ENCODE measurements around the gene CELA1. TPM values are rescaled to one million over a fixed set of nuclear protein-coding genes. Genes with fewer than 3 reads are reported as not detected.

CELA1 gene
- total and polyA plus RNA-seq, 2 experiments from 2014 or later: not detected

GRCh38 chr12:51389302-51389999 is 43.0 kb upstream of the CELA1 start:
- H3K9me3 ChIP-seq (ENCODE audit: low read depth): no peaks in the 10 kb centered on the region
- H3K79me2 ChIP-seq (ENCODE audit: insufficient read depth): no peaks in the 10 kb centered on the region
- peaks cover 36% of the 10 kb centered on the region for H3F3A ChIP-seq (ENCODE audit: insufficient read depth)
- H4K20me1 ChIP-seq (ENCODE audit: insufficient read depth): no peaks in the 10 kb centered on the region
- H3K27ac ChIP-seq: peak overlapping the region; percentile 32
- no peak overlapping the region for H3K4me2 ChIP-seq (ENCODE audit: unreplicated experiment)
- H2AFZ ChIP-seq: no peak overlapping the region
- H3K9me2 ChIP-seq (ENCODE audit: insufficient read depth): no peaks in the 10 kb centered on the region
- H3K4me1 ChIP-seq (ENCODE audit: insufficient read depth): peaks cover 39% of the 10 kb centered on the region
- no peak overlapping the region for H3K4me3 ChIP-seq
- in situ Hi-C loops (cut with MboI): no loop called here
- no peaks in the 10 kb centered on the region for H3K36me3 ChIP-seq (ENCODE audit: low read depth)
- no peak for TF ChIP-seq EZH2 (IDR thresholded peaks at IDR 0.05; ENCODE audit: insufficient read depth, poor library complexity, severe bottlenecking)
- TF ChIP-seq EZH2phosphoT487 (IDR thresholded peaks at IDR 0.05; ENCODE audit: insufficient read depth, low read depth): no peak
- H3K9ac ChIP-seq: no peak overlapping the region
- no peaks in the 10 kb centered on the region for H3K27me3 ChIP-seq (replicated peaks; ENCODE audit: insufficient read depth)
- DNase-seq: peak; percentile 75
- WGBS, 2 experiments (ENCODE audit: low coverage in 1 of 2, low lambda C conversion rate in 2 of 2, missing lambda C conversion rate in 2 of 2): 7 to 25% methylated on average over 2 of the region's 2 CpGs

GRCh38 chr12:51388846-51389245 is 42.4 kb upstream of the CELA1 start:
- Histone ChIP-seq H4K20me1 (ENCODE audit: insufficient read depth) (no peaks in the 10 kb centered on the region), H3K79me2 (ENCODE audit: insufficient read depth) (no peaks in the 10 kb centered on the region), H3F3A (ENCODE audit: insufficient read depth) (peaks cover 33% of the 10 kb centered on the region), H3K9me2 (ENCODE audit: insufficient read depth) (no peaks in the 10 kb centered on the region), H3K9ac (no peak overlapping the region), H3K4me1 (ENCODE audit: insufficient read depth) (peaks cover 35% of the 10 kb centered on the region), H3K9me3 (ENCODE audit: low read depth) (no peaks in the 10 kb centered on the region), H3K27me3 (replicated peaks; ENCODE audit: insufficient read depth) (no peaks in the 10 kb centered on the region), H3K4me3 (no peak overlapping the region), H3K36me3 (ENCODE audit: low read depth) (no peaks in the 10 kb centered on the region), H3K4me2 (ENCODE audit: unreplicated experiment) (no peak overlapping the region), H2AFZ (no peak overlapping the region), H3K27ac (peak overlapping the region; percentile 75; the same call in 1 of the 2 replicates)
- no peak for DNase-seq
- 95% methylated on average over 5 of the region's 5 CpGs for WGBS, 2 experiments (ENCODE audit: low coverage in 1 of 2, low lambda C conversion rate in 2 of 2, missing lambda C conversion rate in 2 of 2)
- in situ Hi-C loops (cut with MboI): no loop called here
- TF ChIP-seq EZH2 (IDR thresholded peaks at IDR 0.05; ENCODE audit: insufficient read depth, poor library complexity, severe bottlenecking): no peak
- TF ChIP-seq EZH2phosphoT487 (IDR thresholded peaks at IDR 0.05; ENCODE audit: insufficient read depth, low read depth): no peak

GRCh38 chr12:51388069-51388799 is 41.8 kb upstream of the CELA1 start:
- peak overlapping the region; percentile 57 for H3K9ac ChIP-seq
- H3F3A ChIP-seq (ENCODE audit: insufficient read depth): peaks cover 27% of the 10 kb centered on the region
- peak; percentile 76 for DNase-seq
- peak overlapping the region; percentile 93 for H2AFZ ChIP-seq
- H3K4me3 ChIP-seq: peak overlapping the region; percentile 26; the same call in 1 of the 2 replicates
- H3K36me3 ChIP-seq (ENCODE audit: low read depth): no peaks in the 10 kb centered on the region
- WGBS, 2 experiments (ENCODE audit: low coverage in 1 of 2, low lambda C conversion rate in 2 of 2, missing lambda C conversion rate in 2 of 2): 41 to 43% methylated on average over 10 of the region's 10 CpGs
- H3K27ac ChIP-seq: peak overlapping the region; percentile 75
- H3K4me2 ChIP-seq (ENCODE audit: unreplicated experiment): peak overlapping the region; percentile 55
- H3K79me2 ChIP-seq (ENCODE audit: insufficient read depth): no peaks in the 10 kb centered on the region
- TF ChIP-seq EZH2phosphoT487 (IDR thresholded peaks at IDR 0.05; ENCODE audit: insufficient read depth, low read depth) (no peak), EZH2 (IDR thresholded peaks at IDR 0.05; ENCODE audit: insufficient read depth, poor library complexity, severe bottlenecking) (no peak)
- no peaks in the 10 kb centered on the region for H4K20me1 ChIP-seq (ENCODE audit: insufficient read depth)
- no peaks in the 10 kb centered on the region for H3K9me2 ChIP-seq (ENCODE audit: insufficient read depth)
- no peaks in the 10 kb centered on the region for H3K27me3 ChIP-seq (replicated peaks; ENCODE audit: insufficient read depth)
- peaks cover 29% of the 10 kb centered on the region for H3K4me1 ChIP-seq (ENCODE audit: insufficient read depth)
- no peaks in the 10 kb centered on the region for H3K9me3 ChIP-seq (ENCODE audit: low read depth)
- in situ Hi-C loops (cut with MboI): no loop called here

GRCh38 chr12:51386351-51386750 is 39.9 kb upstream of the CELA1 start:
- Histone ChIP-seq H3K9ac (no peak overlapping the region), H4K20me1 (ENCODE audit: insufficient read depth) (no peaks in the 10 kb centered on the region), H3K9me3 (ENCODE audit: low read depth) (no peaks in the 10 kb centered on the region), H2AFZ (no peak overlapping the region), H3K79me2 (ENCODE audit: insufficient read depth) (no peaks in the 10 kb centered on the region), H3K4me1 (ENCODE audit: insufficient read depth) (peaks cover 21% of the 10 kb centered on the region), H3K4me3 (no peak overlapping the region), H3K4me2 (ENCODE audit: unreplicated experiment) (no peak overlapping the region), H3K9me2 (ENCODE audit: insufficient read depth) (no peaks in the 10 kb centered on the region), H3K36me3 (ENCODE audit: low read depth) (no peaks in the 10 kb centered on the region), H3F3A (ENCODE audit: insufficient read depth) (peaks cover 22% of the 10 kb centered on the region), H3K27ac (no peak overlapping the region), H3K27me3 (replicated peaks; ENCODE audit: insufficient read depth) (no peaks in the 10 kb centered on the region)
- WGBS, 2 experiments (ENCODE audit: low coverage in 1 of 2, low lambda C conversion rate in 2 of 2, missing lambda C conversion rate in 2 of 2): 86 to 92% methylated on average over 4 of the region's 4 CpGs
- DNase-seq: no peak
- no peak for TF ChIP-seq EZH2phosphoT487 (IDR thresholded peaks at IDR 0.05; ENCODE audit: insufficient read depth, low read depth)
- TF ChIP-seq EZH2 (IDR thresholded peaks at IDR 0.05; ENCODE audit: insufficient read depth, poor library complexity, severe bottlenecking): no peak
- in situ Hi-C loops (cut with MboI): no loop called here
